IPS-18a (cell line): ENCODE measurements around the gene TACR2.

Source experiments
- H3K27ac ChIP-seq: one replicate; pipeline ENCODE4 v1.5.1; 2013; ENCODE audit warnings: low read length
- H3K27me3 ChIP-seq: one replicate; pipeline ENCODE4 v1.6.1; 2013; ENCODE audit warnings: mild to moderate bottlenecking, low read length; ENCODE audit not compliant: control insufficient read depth, insufficient read depth
- H3K36me3 ChIP-seq: one replicate; pipeline ENCODE4 v1.6.1; 2013; ENCODE audit warnings: low read depth, low read length; ENCODE audit not compliant: control insufficient read depth
- H3K4me1 ChIP-seq: one replicate; pipeline ENCODE4 v1.6.1; 2013; ENCODE audit warnings: low read depth, low read length; ENCODE audit not compliant: control insufficient read depth
- H3K4me3 ChIP-seq: one replicate; pipeline ENCODE4 v1.5.1; 2013; ENCODE audit warnings: low read length
- H3K9ac ChIP-seq: one replicate; pipeline ENCODE4 v1.6.1; 2013; ENCODE audit warnings: mild to moderate bottlenecking, low read length, moderate library complexity
- H3K9me3 ChIP-seq: one replicate; pipeline ENCODE4 v1.6.1; 2013; ENCODE audit warnings: low read depth, low read length; ENCODE audit not compliant: control insufficient read depth

The TACR2 gene

DNA sequence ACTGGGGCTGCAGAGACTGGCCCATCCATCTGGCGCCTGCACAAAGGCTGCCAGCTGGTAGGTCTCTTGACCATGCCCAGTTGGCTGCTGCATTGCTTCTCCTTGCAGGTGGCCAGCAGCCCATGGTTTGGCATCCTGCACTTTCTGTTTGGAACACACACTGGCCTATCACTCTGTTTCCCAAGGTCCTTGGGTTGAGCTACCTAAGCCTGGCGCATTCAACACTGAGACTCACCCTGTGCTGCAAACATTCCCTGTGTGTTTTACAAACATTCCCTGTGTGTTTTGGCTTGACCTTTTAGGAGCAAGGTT lies 55.5 kb downstream of the TACR2 start:
- H3K4me3 ChIP-seq: no peak overlapping the region
- no peak overlapping the region for H3K9ac ChIP-seq
- H3K36me3 ChIP-seq: peaks cover 11% of the 10 kb centered on the region

DNA sequence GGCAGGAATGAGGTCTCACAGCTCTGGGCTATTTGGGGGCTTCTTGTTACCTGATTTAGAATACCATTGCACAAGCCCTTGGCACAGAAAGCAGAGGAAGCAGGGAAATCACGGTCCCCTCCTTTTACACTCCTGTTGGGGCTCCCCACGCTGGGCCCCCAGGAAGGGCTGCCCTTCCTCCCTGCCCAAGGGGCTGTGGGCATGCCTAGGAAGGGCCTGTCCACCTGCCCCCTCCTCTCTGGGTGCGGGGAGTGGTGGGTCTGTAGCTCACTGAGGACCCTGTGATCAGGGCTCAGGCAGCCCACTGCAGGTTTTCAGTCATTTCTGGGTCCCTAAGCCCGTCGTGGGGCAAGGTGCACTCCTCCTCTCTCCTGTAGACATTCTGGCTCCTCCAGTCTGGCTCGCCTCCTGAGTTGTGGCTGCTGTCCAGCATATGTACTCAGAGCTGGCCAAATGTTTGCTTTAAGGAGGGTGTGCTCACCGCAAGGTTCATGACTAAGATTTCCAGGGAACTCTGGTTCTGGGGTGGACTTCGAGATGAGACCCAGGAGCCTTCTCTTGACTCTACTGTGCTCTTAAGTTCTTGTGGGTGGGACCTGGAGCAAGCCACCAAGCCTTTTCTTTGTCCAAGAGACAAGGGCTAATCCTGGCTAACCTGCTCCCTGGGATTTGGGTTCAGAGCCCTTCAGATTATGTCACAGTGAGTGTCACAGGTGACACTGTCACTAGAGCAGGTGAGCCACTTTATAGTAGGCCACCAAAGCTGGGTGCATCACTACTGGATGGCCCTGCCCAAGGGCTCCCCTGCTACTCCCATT lies 56.0 kb downstream of the TACR2 start:
- no peaks in the 10 kb centered on the region for H3K27me3 ChIP-seq

More for the DNA sequence above, 55.5 kb downstream of the TACR2 start:
- Histone ChIP-seq H3K27ac (no peak overlapping the region), H3K27me3 (no peaks in the 10 kb centered on the region), H3K9me3 (no peaks in the 10 kb centered on the region), H3K4me1 (no peaks in the 10 kb centered on the region)

DNA sequence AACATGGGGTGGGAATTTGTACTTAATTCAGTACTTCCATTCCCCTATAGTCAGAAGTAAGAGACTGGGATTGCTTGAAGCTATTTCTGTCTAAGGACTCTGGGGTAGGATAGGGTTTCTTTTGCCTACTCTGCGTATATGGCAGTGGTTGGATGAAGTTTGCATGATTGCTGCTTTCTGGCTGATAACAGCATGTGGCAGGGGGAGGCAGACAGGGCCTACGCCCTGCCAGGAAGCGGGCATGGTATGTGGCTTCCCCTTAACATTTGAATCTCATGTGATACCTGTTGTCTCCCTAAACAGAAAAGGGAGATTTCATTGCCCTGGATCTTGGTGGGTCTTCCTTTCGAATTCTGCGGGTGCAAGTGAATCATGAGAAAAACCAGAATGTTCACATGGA lies 57.1 kb downstream of the TACR2 start:
- Histone ChIP-seq H3K9ac (no peak overlapping the region), H3K9me3 (no peaks in the 10 kb centered on the region), H3K36me3 (peaks cover 2% of the 10 kb centered on the region), H3K4me3 (no peak overlapping the region), H3K4me1 (no peaks in the 10 kb centered on the region), H3K27ac (no peak overlapping the region), H3K27me3 (no peaks in the 10 kb centered on the region)

More for the DNA sequence above, 56.0 kb downstream of the TACR2 start:
- H3K27ac ChIP-seq: no peak overlapping the region
- no peak overlapping the region for H3K9ac ChIP-seq
- no peaks in the 10 kb centered on the region for H3K4me1 ChIP-seq
- peaks cover 11% of the 10 kb centered on the region for H3K36me3 ChIP-seq
- H3K4me3 ChIP-seq: no peak overlapping the region
- H3K9me3 ChIP-seq: no peaks in the 10 kb centered on the region

DNA sequence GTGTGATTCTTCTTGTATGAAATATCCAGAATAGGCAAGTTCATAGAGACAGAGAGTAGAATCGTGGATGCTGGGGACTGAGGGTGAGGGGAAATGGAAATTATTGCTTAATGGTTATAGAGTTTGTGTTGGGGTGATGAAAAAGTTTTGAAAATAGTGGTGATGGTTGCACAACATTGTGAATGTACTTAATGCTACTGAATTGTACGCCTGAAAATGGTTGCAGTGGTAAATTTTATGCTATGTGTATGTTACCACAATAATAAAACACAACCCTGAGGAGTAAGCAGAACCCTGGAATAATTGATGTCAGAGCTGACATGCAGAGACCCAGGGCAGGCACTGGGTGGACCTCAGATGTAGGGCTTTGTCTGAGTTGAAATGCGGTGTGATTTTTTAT lies 57.6 kb downstream of the TACR2 start:
- no peaks in the 10 kb centered on the region for H3K9me3 ChIP-seq
- no peak overlapping the region for H3K4me3 ChIP-seq
- H3K27ac ChIP-seq: no peak overlapping the region
- H3K4me1 ChIP-seq: no peaks in the 10 kb centered on the region
- no peaks in the 10 kb centered on the region for H3K36me3 ChIP-seq
- no peaks in the 10 kb centered on the region for H3K27me3 ChIP-seq
- no peak overlapping the region for H3K9ac ChIP-seq

DNA sequence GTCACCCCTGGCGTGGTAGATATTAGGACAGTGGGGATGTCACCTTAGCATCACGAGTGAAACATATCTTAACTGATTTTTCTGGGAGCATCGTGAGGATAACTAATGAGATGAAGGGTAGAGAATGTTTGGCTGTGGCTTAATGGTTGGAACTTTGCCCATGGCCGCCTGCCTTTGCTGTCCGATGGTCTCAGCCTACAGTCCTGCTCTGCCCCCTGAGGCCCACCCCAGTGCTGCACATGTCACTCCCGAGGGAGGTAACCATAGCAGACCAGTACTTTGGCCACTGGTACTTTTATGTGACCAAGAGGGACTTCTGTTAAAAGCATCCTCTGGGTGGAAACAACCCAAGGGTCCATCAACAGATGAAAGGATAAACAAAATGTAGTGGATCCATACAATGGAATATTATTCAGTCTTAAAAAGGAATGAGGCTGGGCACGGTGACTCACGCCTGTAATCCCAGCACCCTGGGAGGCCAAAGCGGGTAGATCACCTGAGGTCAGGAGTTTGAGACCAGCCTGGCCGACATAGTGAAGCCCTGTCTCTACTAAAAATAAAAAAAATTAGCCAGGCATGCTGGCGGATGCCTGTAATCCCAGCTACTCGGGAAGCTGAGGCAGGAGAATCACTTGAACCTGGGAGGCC lies 58.4 kb downstream of the TACR2 start:
- Histone ChIP-seq H3K9ac (no peak overlapping the region), H3K36me3 (no peaks in the 10 kb centered on the region), H3K27me3 (no peaks in the 10 kb centered on the region), H3K9me3 (no peaks in the 10 kb centered on the region), H3K27ac (no peak overlapping the region), H3K4me1 (no peaks in the 10 kb centered on the region), H3K4me3 (no peak overlapping the region)

DNA sequence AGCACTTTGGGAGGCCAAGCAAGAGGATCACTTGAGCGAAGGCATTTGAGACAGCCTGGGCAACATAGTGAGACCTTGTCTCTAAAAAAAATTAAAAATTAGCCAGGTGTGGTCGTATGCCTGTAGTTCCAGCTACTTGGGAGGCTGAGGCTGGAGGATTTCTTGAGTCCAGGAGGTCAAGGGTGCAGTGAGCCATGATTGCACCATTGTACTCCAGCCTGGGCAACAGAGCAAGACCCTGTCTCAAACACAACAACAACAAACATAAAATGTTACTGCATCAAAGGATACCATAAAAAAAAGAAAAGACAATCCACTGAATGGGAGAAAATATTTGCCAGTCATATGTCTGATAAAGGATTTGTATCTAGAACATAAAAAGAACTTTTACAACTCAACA lies 60.5 kb downstream of the TACR2 start:
- Histone ChIP-seq H3K9me3 (no peaks in the 10 kb centered on the region), H3K4me1 (peaks cover 7% of the 10 kb centered on the region), H3K9ac (no peak overlapping the region), H3K4me3 (no peak overlapping the region), H3K36me3 (no peaks in the 10 kb centered on the region), H3K27ac (no peak overlapping the region), H3K27me3 (no peaks in the 10 kb centered on the region)

DNA sequence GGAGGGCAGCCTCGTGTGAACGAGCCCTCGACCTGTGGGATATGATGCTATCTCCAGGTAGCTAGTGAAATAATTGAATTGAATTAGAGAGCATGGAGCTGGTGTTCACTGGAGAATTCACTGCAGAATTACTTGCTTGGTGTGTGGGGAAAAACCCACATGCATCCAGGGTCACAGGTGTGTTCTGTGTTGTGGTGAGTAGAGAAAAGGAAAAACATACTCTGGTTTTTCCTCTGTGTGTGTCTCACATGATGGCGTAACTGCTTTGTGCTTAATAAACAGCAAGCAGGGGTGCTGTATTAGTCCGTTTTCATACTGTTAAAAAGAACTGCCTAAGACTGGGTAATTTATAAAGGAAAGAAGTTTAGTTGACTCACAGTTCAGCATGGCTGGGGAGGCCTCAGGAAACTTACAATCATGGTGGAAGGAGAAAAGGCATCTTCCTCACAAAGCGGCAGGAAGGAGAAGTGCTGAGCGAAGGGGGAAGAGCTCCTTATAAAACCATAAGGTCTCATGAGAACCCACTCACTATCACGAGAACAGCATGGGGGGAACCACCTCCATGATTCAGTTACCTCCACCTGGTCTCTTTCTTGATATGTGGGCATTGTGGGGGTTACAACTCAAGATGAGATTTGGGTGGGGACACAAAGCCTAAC lies 62.6 kb downstream of the TACR2 start:
- Histone ChIP-seq H3K36me3 (no peaks in the 10 kb centered on the region), H3K4me1 (peaks cover 7% of the 10 kb centered on the region), H3K27me3 (no peaks in the 10 kb centered on the region), H3K27ac (no peak overlapping the region), H3K4me3 (no peak overlapping the region), H3K9me3 (no peaks in the 10 kb centered on the region), H3K9ac (no peak overlapping the region)
